A204.1 (cell line): Measurements from ENCODE around the gene GMDS.
"Not testable (repeated sequence)": the region's sequence is repeated elsewhere in the genome, so short reads cannot be mapped to it uniquely, and the experiment has no call there.

ENCODE experiments used
- FAIRE-seq: peaks from 2 replicates; lab custom pipeline; 2012; peaks lifted over from hg19 to GRCh38; lab: Jason Lieb, UNC

Gene GMDS

DNA sequence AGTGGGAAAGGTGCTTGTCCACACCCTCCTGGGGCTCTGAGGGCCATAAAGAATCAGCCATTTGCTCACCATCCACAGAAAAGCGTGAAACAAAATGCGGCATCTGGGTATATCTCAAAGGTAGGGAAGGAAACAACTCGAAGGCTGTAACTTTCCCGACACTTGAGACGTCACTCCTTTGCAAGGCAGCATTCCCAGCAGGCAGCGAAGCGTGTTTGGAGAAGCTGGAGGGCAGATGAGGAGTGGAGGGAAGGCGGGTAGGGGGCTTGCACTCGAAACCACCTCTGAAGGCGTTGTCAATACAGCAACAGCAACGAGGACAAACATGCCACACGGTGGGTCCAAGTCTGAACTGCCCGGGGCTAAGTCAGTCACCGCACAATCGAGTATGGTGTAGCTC, 537.3 kb downstream of the GMDS start:
- no peak for FAIRE-seq

DNA sequence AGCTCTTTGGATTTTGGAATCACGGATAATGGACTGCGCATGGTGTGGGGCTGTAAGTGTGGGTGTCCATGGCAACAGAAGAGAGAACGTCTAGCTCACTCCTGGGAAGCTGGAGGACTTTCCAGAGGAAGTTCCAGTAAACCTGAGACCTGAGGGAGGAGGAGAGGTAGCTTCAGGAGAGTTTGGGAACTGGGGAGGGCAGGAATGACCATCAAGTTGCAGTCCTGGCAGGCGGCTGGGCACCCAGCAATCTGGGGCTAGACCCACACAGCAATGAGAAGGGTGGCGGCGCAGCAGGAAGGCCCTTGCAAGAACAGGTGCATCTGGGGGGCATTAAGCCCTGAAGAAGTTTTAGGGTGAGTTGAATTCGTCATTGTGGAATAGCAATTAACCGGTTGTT, 539.8 kb downstream of the GMDS start:
- no peak for FAIRE-seq

GRCh38 chr6:1705183-1705582, 540.2 kb downstream of the GMDS start:
- FAIRE-seq, result no peak

DNA sequence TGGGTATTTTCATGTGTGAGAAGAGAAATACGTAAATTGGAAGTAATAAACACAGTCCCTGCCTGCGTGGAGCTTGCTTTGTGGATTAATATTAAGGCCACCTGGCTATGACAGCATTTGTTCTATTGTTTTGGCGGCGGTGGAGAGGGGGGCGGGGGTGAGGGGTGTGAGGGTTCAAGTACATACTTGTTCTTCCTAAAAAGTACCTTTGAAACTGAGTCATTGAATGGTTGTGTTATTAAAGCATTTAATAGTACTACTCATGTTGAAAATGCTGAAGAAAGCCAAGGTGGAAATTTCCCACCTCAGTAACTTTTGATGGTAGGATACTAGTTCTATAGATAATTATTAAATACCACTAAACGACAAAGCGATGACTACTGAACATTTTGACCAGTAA, 540.7 kb downstream of the GMDS start:
- no peak for FAIRE-seq

DNA sequence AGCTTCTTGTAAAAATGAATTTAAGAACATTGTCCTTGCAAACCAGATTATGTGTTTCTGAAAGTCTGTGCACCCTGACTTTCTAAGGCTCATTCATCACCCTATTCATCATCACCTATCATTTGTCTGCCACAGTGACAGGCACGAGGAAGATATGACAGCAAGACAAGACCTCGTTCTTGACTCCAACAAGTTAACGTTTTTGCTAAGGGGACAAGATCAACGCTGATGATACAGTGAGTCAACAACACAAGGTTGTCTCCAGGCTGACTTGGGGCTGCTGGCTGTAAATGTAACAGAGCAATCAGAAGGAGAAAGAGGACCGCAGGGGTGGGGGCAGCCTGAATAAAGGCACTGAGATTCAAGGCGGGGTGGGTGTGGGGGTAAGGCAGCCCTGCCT, 541.5 kb downstream of the GMDS start:
- no peak for FAIRE-seq

DNA sequence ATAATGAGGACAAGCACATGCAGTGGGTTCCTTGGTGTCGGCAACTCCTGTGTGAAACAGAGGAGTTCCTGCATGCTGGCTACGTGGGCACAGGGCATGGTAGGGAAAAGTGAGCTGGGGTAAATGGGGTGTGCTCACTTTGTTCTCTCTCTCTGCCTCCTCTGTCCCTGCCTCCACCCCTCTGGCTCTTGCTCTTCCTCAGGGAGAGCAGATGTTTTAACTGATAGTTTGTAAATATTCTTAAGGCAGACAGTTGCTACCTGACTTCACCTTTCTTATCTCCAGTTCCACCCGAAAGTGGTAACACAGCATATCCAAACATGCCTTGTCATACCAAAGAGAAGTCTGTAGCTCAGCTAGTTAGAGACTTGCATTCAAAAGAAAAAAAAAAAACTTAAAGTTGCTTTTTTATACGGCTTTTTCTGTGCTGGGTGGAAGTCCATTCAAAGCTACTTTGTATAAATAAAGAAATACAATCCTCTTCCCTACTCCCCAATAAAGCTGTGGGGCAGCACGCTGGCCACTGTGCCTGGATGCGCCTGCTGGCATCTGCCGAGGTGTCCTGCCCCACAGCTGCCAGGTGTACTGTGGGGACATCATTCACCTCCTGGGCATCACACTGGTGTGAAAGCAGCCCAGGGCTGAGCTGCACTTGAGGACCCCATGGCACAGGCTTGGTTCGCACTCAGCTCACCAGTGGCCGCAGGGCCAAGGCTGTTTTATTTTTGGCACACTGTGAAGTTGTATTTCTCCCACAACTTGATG, 542.1 kb downstream of the GMDS start:
- no peak for FAIRE-seq

GRCh38 chr6:1702580-1703051, 542.8 kb downstream of the GMDS start:
- FAIRE-seq, result no peak

- FAIRE-seq, result no peak
Observed at GRCh38 chr6:1701668-1702353, 543.6 kb downstream of the GMDS start.

GRCh38 chr6:1700278-1700967, 545.0 kb downstream of the GMDS start:
- FAIRE-seq, result no peak

GRCh38 chr6:1698527-1698926, 546.9 kb downstream of the GMDS start:
- no peak for FAIRE-seq

DNA sequence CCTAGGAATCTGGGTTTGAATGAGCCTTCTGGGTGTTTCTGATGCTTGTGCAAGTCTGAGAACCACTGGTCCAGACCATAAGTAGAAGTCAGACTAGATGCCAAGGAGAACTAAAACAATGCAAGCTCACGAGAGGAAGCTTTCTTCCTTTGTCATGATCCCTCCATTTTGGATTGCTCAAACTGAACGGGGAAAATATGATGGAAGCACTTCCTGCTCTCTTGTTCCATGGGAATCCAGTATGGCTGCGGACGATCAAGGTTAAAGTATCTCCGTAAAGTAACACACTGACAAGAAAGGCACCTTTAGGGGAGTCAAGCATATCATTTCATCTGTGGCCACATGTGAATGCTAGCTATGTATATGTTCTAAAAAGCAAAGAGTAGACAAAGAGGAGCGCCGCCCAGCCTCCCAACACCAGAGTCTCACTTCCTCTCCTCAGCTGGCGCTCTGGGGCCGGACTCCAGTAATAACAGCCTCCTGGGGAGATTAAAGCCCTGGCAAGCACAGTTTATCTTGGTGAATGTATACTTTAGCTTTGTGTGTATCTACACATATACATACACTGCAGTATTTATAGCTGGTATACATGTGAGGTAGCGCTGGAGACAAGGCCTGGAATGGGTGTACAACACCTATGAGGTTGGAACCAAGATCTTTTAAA, 547.6 kb downstream of the GMDS start:
- no peak for FAIRE-seq

DNA sequence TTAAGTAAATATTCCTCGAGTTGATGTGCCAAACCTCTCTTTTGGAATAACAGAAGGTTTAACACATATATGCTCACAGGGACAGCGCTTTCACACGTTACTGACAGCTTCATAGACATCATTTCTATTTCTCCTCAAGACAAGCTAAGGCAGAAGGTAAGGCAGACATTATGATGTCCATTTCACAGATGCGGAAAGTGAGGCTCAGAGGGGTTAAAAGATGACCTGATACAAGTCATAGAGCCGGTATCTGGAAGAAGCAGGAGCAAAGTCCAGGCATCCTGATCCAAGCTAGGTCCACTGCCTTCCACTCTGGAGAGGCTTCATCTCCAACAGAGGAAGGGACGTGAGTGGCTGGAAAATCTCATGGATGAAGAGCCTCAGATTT, 548.9 kb downstream of the GMDS start:
- FAIRE-seq, result no peak

DNA sequence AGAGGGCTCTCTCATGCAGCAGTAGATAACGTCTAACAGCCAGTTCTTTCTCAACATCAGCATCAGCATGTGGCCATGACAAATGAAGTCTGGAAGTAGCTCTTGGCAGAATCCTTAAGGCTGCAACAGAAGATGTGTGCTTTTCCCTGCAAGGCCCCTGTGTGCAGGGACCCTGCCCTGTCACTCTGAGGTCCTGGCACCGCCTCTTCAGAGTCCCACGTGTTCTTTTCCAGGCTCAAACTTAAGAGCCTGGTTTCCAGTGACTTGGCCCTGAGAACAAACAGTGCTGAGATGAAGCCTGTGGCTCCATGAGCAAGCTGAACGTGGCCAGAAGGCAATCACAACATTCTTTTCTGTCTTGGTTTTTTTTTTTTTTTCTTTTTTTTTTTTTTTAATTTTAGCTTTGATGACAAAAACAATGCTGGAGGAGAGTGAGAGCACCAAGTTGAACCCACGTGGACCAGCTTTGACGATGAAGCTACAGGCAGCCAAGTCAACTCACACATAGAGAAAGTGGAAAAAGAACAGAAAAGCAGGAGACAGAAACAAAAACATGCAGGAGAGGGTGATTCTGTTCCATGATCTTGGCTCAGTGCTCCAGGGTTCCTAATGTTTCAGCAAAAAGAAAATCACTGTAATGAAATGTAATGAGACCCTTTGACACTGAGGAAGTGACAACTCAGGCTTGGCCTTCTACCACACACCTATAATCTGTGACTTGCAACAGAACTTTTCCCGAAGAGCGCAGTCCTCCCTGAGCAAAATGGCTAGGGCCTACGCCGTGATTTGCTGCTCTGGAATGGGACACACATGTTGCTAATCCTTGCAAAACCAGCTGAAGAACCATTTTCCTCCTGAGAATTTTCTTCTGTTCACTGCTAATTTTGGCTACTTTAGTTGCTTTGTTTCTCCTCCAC, 549.6 kb downstream of the GMDS start:
- FAIRE-seq, result no peak

DNA sequence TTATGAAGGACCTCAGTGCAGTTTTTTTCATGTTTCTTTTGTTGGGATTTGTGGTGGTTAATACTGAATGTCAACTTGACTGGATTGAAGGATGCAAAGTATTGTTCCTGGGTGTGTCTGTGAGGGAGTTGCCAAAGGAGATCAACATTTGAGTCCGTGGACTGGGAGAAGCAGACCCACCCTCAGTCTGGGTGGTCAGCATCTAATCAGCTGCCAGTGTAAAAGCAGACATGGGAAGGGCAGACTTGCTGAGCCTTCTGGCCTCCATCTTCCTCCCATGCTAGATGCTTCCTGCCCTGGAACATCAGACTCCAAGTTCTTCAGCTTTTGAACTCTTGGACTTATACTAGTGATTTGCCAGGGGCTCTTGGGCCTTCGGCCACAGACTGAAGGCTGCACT, 553.6 kb downstream of the GMDS start:
- FAIRE-seq, result not testable (repeated sequence)

- FAIRE-seq, result not testable (repeated sequence)
Observed at GRCh38 chr6:1690656-1691055, 554.7 kb downstream of the GMDS start.

- FAIRE-seq, result no peak
Observed at GRCh38 chr6:1689141-1689540, 556.3 kb downstream of the GMDS start.

DNA sequence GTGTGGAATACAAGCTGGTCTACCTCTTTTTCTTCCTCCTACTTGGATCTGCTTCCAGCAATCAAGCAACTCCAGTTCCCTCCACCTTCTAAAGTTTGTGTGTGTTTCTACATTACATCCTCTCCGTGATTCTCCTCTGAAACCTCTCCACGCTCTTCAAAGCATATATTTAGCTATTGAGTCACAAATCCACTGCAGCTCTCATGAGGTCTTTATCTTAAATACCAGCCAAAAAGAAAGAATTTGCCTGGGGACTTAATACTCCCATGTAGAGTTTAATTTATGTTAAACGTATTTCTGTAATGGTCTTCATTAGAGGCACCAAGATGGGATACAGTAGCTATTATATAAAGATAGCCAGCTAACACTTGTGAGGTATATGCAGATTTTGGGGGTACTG, 557.0 kb downstream of the GMDS start:
- FAIRE-seq, result no peak

GRCh38 chr6:1687402-1687801, 558.0 kb downstream of the GMDS start:
- no peak for FAIRE-seq

GRCh38 chr6:1686117-1687098, 559.0 kb downstream of the GMDS start:
- FAIRE-seq, result peak; percentile 59

DNA sequence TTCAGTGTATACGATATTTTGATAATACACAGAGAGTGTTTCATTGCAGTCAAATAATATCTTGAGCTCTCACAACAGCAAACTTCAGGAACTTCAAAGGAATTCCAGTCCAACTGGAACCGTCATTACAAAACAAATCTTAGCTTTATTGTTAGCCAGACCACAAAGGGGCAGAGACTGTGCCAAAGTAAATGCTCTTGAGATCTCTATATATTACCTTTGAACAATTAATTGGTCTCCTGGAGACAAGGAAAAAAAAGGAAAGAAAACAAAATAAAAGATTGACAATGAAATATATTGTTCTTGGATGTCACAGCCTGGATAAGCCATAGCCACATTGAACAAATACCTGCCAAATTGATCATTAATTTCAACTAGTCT, 565.7 kb downstream of the GMDS start:
- no peak for FAIRE-seq
